Skeletal muscle cell (primary cell): ENCODE data around the gene APOH.

Experiments used
- DNase-seq: peaks from one replicate; pipeline ENCODE4 v3.0.0-alpha.2; 2010; ENCODE audit warnings: low read depth
- H3K4me3 ChIP-seq: 2 replicates; pipeline ENCODE4 v1.5.1; 2011; ENCODE audit warnings: low read depth, mild to moderate bottlenecking, control low read depth, low read length, moderate library complexity

The APOH gene

DNA sequence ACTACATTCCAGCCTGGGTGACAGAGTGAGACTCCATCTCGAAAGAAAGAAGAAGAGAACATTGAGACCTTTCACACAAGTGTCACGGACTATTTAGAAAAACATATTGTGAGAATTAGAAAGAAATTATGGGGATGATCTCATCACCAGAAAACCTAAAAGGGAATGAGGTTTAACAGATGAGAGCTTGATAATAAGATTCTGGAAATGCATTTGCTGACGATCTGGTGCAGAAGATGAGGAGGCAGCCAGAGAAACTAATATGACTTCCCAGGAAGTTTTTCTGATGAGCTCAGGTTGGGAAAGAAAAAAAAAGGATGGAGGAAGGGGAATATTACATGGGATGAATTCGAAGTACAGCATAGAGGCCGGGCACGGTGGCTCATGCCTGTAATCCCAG lies 10.8 kb upstream of the APOH start:
- DNase-seq, result no peak
- H3K4me3 ChIP-seq, result no peak overlapping the region

DNA sequence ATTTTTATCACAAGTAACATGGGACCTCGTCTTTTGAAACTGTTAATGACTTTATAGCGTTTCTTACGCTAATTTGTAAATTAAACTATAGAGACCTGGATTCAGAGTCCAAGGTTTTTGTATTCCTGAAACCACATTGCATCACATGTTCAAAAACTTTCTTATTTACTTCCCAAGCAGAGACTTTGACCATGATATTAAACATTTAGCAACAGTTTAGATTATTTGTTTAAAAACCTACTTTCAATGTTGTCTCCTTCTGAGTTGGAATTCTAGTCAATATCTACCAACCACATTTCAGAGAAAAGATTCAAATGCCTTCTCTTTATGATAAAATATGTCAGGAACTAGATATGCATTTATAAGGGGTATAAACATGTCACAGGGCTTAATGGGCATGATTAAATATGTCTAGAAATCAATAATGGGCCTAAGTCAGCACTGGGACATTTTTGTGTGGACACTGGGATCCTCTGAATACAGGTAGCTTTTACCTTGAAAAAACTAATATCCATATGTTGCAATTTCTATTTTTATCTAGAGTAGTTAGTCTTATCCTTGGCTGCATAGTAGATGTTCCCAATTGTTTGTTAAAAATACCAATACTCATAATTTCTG lies 6.3 kb upstream of the APOH start:
- H3K4me3 ChIP-seq, result no peak overlapping the region
- no peak for DNase-seq

- DNase-seq, result no peak
Observed at GRCh38 chr17:66234611-66235010, 5.4 kb upstream of the APOH start.

DNA sequence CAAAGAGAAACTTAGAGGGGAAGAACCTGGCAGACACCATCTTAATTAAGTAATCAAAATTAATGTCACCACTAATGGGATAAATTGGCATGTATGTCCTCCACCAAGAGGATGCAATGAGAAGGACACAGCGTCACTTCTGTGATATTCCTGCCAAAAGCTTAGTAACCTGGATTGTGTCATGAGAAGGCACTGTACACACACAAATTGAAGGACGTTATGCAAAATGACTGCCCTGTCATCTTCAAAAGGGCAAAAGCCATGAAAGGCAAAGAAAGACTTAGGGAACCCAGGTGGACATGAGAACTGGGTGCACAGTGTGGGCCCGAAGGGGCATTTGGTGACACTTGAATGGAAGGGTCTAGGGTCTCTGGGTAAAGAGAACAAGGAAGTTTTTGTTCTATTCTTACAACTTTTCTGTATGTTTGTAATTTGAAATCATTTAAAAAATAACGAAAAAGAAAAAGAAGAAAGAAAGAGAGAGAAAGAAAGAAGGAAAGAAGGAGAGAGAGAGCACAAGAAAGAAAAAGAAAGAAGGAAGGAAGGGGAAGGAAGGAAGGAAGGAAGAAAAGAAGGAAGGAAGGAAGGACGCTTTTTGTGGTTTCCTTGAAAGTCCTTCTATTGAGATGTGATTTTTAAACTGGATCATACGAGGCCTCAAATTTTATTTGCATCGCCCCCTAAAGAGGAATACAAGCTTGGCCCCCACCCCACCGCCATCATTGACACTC lies 4.0 kb upstream of the APOH start:
- DNase-seq, result no peak
- no peak overlapping the region for H3K4me3 ChIP-seq

More at GRCh38 chr17:66234611-66235010, 5.4 kb upstream of the APOH start:
- no peak overlapping the region for H3K4me3 ChIP-seq

DNA sequence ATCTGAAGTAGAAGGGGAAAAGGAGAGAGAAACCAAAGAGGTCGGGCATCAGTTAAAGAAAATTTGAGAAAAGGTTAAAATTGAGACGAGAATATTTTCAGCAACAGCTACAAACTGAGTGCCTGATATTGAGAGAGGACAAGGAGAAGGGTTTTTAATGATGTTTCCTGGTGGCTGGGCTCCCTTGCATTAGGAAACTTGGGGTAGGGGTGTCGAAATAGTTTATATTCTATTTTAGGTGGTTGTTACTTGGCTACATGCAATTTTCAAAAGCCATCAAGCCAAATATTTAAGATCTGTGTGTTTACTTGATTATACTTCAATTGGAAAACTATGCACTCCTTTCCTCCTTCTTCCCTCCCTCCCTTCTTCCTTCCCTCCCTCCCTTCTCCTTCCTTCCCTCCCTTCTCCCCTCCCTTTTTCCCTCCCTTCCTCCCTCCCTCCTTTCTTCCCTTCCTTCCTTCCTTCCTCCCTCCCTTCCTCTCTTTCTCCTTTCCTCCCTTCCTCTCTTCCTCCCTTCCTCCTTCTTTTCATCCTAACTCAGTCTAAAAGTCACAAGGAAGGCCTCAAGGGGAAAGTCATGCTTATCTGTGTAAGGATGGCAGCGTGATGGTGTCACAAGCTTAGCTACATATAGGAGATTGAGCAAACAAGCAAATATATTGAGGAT lies 1.8 kb upstream of the APOH start:
- no peak for DNase-seq
- no peak overlapping the region for H3K4me3 ChIP-seq

GRCh38 chr17:66229783-66230538 lies 746 bp upstream of the APOH start:
- H3K4me3 ChIP-seq, result no peak overlapping the region
- no peak for DNase-seq

- H3K4me3 ChIP-seq, result no peak overlapping the region
- no peak for DNase-seq
Observed at GRCh38 chr17:66227212-66228045, 1.8 kb downstream of the APOH start.

- no peak for DNase-seq
- H3K4me3 ChIP-seq, result no peak overlapping the region
Observed at GRCh38 chr17:66222798-66223350, 6.3 kb downstream of the APOH start.

- DNase-seq, result no peak
- no peak overlapping the region for H3K4me3 ChIP-seq
Observed at GRCh38 chr17:66221755-66222530, 7.3 kb downstream of the APOH start.

- no peak overlapping the region for H3K4me3 ChIP-seq
- DNase-seq, result no peak
Observed at GRCh38 chr17:66221343-66221742, 7.9 kb downstream of the APOH start.

GRCh38 chr17:66220079-66220835 lies 9.0 kb downstream of the APOH start:
- no peak overlapping the region for H3K4me3 ChIP-seq
- no peak for DNase-seq

GRCh38 chr17:66215529-66215911 lies 13.7 kb downstream of the APOH start:
- no peak overlapping the region for H3K4me3 ChIP-seq
- DNase-seq, result no peak

DNA sequence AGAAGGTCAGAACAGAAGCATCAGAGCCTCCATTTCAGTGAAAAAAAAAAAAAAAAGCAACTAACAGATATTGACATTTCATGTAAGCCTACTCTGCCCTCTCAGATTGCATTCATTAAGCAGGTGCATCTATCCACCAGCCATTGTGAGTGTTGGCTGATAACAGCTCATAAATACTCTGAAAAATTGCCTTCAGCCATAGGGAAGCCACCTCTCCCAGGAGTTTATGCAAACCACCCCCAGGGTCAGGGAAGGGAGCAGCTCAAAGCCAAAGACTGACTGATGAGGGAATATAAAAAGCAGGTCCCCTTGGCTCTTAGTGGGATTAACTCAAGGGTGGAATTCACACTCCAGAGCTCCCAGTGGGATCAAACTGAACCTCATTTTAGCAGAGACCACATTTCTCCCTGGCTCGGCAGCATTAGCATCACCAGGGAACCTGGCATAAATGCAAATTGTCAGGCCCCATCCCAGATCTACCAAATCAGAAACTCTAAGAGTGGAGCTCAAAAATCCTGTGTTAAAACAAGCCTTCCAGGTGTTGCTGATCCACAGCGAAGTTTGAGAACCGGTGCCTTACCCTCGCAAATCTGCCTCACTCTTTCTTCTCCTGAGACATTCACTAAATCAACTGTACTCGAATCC lies 14.2 kb downstream of the APOH start:
- DNase-seq, result no peak
- no peak overlapping the region for H3K4me3 ChIP-seq

GRCh38 chr17:66211047-66211810 lies 18.0 kb downstream of the APOH start:
- H3K4me3 ChIP-seq, result no peak overlapping the region
- DNase-seq, result no peak

DNA sequence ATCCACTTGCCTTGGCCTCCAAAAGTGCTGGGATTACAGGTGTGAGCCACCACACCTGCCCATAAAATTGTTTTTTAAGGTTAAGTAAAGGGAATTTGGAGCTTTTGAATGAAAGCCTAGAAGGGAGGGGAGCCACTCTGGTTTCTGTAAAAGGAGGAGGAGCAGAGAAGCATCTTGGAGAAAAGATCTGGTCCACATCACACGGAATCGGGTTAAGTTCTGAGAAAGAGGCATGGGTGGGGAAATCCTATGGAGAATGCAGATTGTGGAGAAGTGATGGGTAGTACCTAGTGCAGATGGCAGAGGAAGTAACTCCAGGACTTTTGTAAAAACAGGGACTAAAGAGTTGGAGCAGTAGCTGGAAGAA lies 19.0 kb downstream of the APOH start:
- DNase-seq, result no peak
- H3K4me3 ChIP-seq, result no peak overlapping the region

DNA sequence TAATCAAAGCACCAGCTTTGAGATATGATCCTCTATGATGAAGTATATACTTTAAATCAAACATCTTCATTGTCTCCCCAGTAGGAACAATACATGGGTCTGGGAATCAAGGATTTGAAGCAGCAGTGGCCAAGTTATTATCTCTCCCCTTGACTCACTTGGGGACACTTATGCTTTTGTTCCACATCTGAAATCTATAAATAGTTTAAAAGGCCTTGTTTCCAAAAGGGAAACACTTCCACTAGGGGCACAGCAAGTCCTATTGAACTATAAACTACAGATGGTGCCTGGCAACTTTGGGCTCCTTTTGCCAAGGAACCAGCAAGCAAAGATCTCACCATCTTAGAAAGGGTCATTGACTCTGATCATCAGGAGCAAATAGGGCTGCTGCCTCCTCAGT lies 21.3 kb downstream of the APOH start:
- no peak for DNase-seq
- no peak overlapping the region for H3K4me3 ChIP-seq
